ENCODE data around the gene NPTX1.

The NPTX1 gene

DNA sequence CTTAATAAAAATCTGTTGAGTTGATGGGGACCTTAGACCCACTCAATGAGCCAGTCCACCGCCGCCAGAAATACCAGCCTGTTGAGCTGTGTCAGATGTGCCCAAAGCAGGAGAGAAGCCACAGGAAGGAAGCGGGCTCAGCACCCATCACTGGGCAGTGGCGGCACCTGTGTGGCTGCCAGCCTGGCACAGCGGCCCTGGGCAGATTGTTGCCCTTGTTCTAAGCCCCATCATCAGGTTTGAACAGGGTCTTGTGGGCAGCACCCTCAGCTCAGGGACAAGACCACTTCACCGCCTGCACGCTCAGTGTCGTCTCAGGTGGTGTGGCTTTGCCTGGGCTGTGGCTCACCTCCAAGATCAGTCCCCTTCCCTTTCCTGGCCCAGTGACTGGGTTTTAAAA, 52.1 kb downstream of the NPTX1 start:
- no peak for DNase-seq

DNA sequence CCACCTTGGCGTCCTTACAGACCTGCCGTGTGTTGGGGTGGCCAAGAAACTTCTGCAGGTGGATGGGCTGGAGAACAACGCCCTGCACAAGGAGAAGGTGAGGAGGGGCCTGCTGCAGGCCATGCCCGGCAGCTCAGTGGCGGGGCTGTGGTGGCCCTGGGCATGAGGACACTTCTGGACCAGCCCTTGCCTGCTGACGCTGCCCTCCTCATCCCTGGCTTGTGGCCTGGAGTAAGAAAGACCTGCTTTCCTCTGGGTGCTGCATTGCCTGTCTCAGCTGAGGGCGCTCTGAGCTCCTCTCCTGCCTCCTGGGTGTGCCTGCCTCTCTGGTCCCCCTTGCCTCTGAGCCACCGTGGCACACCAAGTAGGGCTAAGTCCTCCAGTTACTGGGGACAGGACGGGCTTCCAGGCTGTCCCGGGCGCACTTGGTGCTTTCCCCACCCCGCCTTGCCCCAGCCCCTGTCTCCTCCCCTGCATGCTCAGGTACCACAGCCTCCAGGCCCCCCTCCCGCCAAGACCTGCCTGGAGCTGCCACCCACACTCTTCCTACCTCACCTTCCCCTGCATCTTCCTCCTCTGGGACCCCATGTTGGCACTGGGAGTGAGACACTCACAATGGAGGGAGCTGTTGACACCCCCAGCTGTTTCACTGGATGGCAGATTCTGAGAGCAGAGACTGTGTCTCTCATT, 52.7 kb downstream of the NPTX1 start:
- DNase-seq: no peak

- DNase-seq: no peak
These were observed 53.4 kb downstream of the NPTX1 start for GRCh38 chr17:80422981-80423380.

- no peak for DNase-seq
These were observed 54.1 kb downstream of the NPTX1 start for GRCh38 chr17:80422276-80422675.

GRCh38 chr17:80421381-80422090, 54.9 kb downstream of the NPTX1 start:
- DNase-seq: no peak

DNA sequence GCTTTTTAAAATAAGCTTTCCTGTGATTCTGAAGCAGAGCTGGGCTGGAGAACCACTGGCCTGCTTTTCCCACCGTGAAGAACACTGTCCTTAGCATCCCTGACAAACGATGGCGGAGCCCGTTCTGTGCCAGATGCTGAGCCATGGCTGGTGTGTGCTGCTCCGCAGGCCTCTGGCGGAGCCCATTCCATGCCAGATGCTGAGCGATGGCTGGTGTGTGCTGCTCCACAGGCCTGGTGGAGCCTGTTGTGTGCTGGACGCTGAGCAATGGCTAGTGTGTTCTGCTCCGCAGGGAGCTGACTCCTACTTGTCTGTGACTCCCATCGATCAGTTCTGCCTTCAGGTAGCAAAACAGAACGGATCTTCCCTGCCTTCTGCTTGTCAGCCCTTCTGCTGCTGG, 57.2 kb downstream of the NPTX1 start:
- no peak for DNase-seq

- DNase-seq: no peak
These were observed 57.8 kb downstream of the NPTX1 start for GRCh38 chr17:80418589-80418988.

Data from NCI-H1694 treated with DMSO at 0.1 percent for 48 hours (cell line).